Adrenal gland (tissue), 5 donors: ENCODE results near the gene ANKS3.

Experiments used
- POLR2A ChIP-seq, 2 donors: fragments of 450-650 bp; IDR thresholded peaks; one replicate each; pipeline ENCODE4 v1.6.1; 2017; ENCODE audit warnings: antibody characterized with exemption in 2 of 2, mild to moderate bottlenecking in 2 of 2, moderate library complexity in 1 of 2
- TF ChIP-seq, protein P1 (sequence below), 6 experiments: fragments of 450-650 bp in 4 of 6; fragments of 200-600 bp in 2 of 6; sonication (generic) in 1 of 6; IDR thresholded peaks; 1 replicate in 5 of 6; 2 replicates in 1 of 6; pipeline versions ENCODE4 v1.5.1 to v1.8.0; 2016 to 2021; ENCODE audit warnings: antibody characterized with exemption in 6 of 6, mild to moderate bottlenecking in 2 of 6, moderate library complexity in 1 of 6
- donor health status: DM: no; HTN: no; CAD: no.

DNA sequence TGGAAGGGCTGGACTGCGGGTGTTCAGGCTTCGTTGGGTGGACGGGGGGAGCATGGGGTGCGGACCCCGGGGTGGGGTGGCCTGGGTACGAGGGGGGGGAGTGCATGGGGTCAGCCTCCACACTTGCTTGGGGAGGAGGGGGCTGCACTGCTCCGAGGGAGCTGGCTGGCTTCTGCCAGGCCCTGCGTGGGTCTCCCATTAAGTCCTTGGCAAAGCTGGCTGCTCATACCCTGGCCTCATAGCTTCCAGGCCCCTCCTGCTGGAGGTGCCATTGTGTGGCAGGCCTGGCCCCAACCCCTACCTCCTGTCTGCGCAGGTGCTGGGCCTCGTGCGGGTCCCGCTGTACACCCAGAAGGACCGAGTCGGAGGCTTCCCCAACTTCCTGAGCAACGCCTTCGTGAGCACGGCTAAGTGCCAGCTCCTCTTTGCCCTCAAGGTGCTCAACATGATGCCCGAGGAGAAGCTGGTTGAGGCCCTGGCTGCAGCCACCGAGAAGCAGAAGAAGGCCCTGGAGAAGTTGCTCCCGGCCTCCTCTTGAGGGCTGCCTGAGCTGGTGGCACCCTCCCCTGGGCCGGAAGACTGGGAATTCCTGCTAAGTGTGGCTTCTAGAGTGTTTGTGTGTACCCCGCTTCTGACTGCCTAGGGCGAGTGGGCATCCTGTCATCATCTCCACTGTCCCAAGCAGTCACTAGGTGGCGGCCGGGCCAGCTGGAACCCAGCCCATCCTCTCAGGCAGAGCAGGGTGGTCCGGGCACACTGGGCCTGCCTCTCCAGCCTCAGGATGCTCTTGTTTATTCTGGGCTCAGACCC lies 39.2 kb downstream of the ANKS3 start:
- TF ChIP-seq, protein P1, sequence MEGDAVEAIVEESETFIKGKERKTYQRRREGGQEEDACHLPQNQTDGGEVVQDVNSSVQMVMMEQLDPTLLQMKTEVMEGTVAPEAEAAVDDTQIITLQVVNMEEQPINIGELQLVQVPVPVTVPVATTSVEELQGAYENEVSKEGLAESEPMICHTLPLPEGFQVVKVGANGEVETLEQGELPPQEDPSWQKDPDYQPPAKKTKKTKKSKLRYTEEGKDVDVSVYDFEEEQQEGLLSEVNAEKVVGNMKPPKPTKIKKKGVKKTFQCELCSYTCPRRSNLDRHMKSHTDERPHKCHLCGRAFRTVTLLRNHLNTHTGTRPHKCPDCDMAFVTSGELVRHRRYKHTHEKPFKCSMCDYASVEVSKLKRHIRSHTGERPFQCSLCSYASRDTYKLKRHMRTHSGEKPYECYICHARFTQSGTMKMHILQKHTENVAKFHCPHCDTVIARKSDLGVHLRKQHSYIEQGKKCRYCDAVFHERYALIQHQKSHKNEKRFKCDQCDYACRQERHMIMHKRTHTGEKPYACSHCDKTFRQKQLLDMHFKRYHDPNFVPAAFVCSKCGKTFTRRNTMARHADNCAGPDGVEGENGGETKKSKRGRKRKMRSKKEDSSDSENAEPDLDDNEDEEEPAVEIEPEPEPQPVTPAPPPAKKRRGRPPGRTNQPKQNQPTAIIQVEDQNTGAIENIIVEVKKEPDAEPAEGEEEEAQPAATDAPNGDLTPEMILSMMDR (IDR thresholded peaks at IDR 0.05), result no peak
- no peak for TF ChIP-seq POLR2A (IDR thresholded peaks at IDR 0.05)
